HPDE6-E6E7 (cell line): ENCODE results near the gene FICD.
A peak's percentile ranks its signal among the peaks of the same experiment; 100 is the strongest.
"Not testable (repeated sequence)": the region's sequence is repeated elsewhere in the genome, so short reads cannot be mapped to it uniquely, and the experiment has no call there.

ENCODE experiments used
- DNase-seq: peaks from one replicate; pipeline ENCODE4 v3.0.0; 2011; ENCODE audit warnings: missing footprints; ENCODE audit errors: extremely low spot score

FICD gene

GRCh38 chr12:108514973-108515814 lies at the start of gene FICD:
FICD (plus strand) TSS chr12:108515277; CDS start chr12:108516973, 1,696 bp downstream.
- peak; percentile 97 for DNase-seq

- DNase-seq = no peak
Measured at GRCh38 chr12:108465417-108465816, 49.7 kb upstream of the FICD start.

- DNase-seq = peak; percentile 40
Measured at GRCh38 chr12:108468196-108468968, 46.7 kb upstream of the FICD start.

GRCh38 chr12:108473400-108474055 lies 41.5 kb upstream of the FICD start:
- DNase-seq = no peak

GRCh38 chr12:108475396-108475795 lies 39.7 kb upstream of the FICD start:
- DNase-seq = no peak

- no peak for DNase-seq
Measured at GRCh38 chr12:108477055-108477880, 37.8 kb upstream of the FICD start.

- DNase-seq = no peak
Measured at GRCh38 chr12:108477881-108478259, 37.2 kb upstream of the FICD start.

GRCh38 chr12:108478611-108479206 lies 36.4 kb upstream of the FICD start:
- no peak for DNase-seq

GRCh38 chr12:108479364-108480070 lies 35.6 kb upstream of the FICD start:
- no peak for DNase-seq

GRCh38 chr12:108482717-108483212 lies 32.3 kb upstream of the FICD start:
- peak; percentile 32 for DNase-seq

GRCh38 chr12:108483213-108484059 lies 31.6 kb upstream of the FICD start:
- peak; percentile 38 for DNase-seq

GRCh38 chr12:108484431-108484830 lies 30.6 kb upstream of the FICD start:
- no peak for DNase-seq

GRCh38 chr12:108484845-108485244 lies 30.2 kb upstream of the FICD start:
- no peak for DNase-seq

GRCh38 chr12:108485371-108485770 lies 29.7 kb upstream of the FICD start:
- not testable (repeated sequence) for DNase-seq

- not testable (repeated sequence) for DNase-seq
Measured at GRCh38 chr12:108487029-108487428, 28.0 kb upstream of the FICD start.

- DNase-seq = no peak
Measured at GRCh38 chr12:108491256-108491655, 23.8 kb upstream of the FICD start.

GRCh38 chr12:108495054-108495453 lies 20.0 kb upstream of the FICD start:
- DNase-seq = no peak

GRCh38 chr12:108495823-108496579 lies 19.1 kb upstream of the FICD start:
- no peak for DNase-seq

- no peak for DNase-seq
Measured at GRCh38 chr12:108498136-108498535, 16.9 kb upstream of the FICD start.
